ENCODE results near the gene FCGBP.
"Not testable (repeated sequence)": the region's sequence is repeated elsewhere in the genome, so short reads cannot be mapped to it uniquely, and the experiment has no call there.

FCGBP gene

GRCh38 chr19:39934584-39935363, at the start of gene FCGBP:
Gene FCGBP (minus strand): TSS chr19:39934634.
- DNase-seq (ENCODE audit: low read depth in 2 of 2) = no peak

- no peak for DNase-seq (ENCODE audit: low read depth in 2 of 2)
Observed at GRCh38 chr19:39983695-39984300, 49.4 kb upstream of the FCGBP start.

GRCh38 chr19:39982883-39983282, 48.4 kb upstream of the FCGBP start:
- no peak for DNase-seq (ENCODE audit: low read depth in 2 of 2)

- DNase-seq (ENCODE audit: low read depth in 2 of 2) = no peak
Observed at GRCh38 chr19:39974377-39975155, 40.1 kb upstream of the FCGBP start.

- DNase-seq (ENCODE audit: low read depth in 2 of 2) = no peak
Observed at GRCh38 chr19:39971380-39972035, 37.1 kb upstream of the FCGBP start.

- peak; percentile 93 to 95 for DNase-seq (ENCODE audit: low read depth in 2 of 2)
Observed at GRCh38 chr19:39970675-39971379, 36.4 kb upstream of the FCGBP start, which contains the start of gene PSMC4. Gene PSMC4 (plus strand): TSS chr19:39971165. CDS start chr19:39971203, 38 bp downstream.

GRCh38 chr19:39970425-39970674, 35.9 kb upstream of the FCGBP start:
- DNase-seq (ENCODE audit: low read depth in 2 of 2) = no peak

- DNase-seq (ENCODE audit: low read depth in 2 of 2) = no peak
Observed at GRCh38 chr19:39969681-39970424, 35.4 kb upstream of the FCGBP start.

- no peak for DNase-seq (ENCODE audit: low read depth in 2 of 2)
Observed at GRCh38 chr19:39969266-39969665, 34.8 kb upstream of the FCGBP start.

- no peak for DNase-seq (ENCODE audit: low read depth in 2 of 2)
Observed at GRCh38 chr19:39968789-39969188, 34.4 kb upstream of the FCGBP start.

- no peak for DNase-seq (ENCODE audit: low read depth in 2 of 2)
Observed at GRCh38 chr19:39967561-39967960, 33.1 kb upstream of the FCGBP start.

- DNase-seq (ENCODE audit: low read depth in 2 of 2) = no peak
Observed at GRCh38 chr19:39966617-39967016, 32.2 kb upstream of the FCGBP start.

GRCh38 chr19:39963898-39964297, 29.5 kb upstream of the FCGBP start:
- no peak for DNase-seq (ENCODE audit: low read depth in 2 of 2)

GRCh38 chr19:39959407-39959806, 25.0 kb upstream of the FCGBP start:
- DNase-seq (ENCODE audit: low read depth in 2 of 2) = not testable (repeated sequence)

GRCh38 chr19:39958942-39959341, 24.5 kb upstream of the FCGBP start:
- not testable (repeated sequence) for DNase-seq (ENCODE audit: low read depth in 2 of 2)

- not testable (repeated sequence) for DNase-seq (ENCODE audit: low read depth in 2 of 2)
Observed at GRCh38 chr19:39957886-39958285, 23.5 kb upstream of the FCGBP start.

GRCh38 chr19:39953915-39954314, 19.5 kb upstream of the FCGBP start:
- DNase-seq (ENCODE audit: low read depth in 2 of 2) = no peak

GRCh38 chr19:39951686-39952085, 17.3 kb upstream of the FCGBP start:
- no peak for DNase-seq (ENCODE audit: low read depth in 2 of 2)

GRCh38 chr19:39951065-39951650, 16.7 kb upstream of the FCGBP start:
- no peak for DNase-seq (ENCODE audit: low read depth in 2 of 2)

- DNase-seq (ENCODE audit: low read depth in 2 of 2) = no peak
Observed at GRCh38 chr19:39949026-39949747, 14.8 kb upstream of the FCGBP start.

All from fibroblast of skin of left biceps (primary cell).